ENCODE data around the gene RTN4R.

GRCh38 chr22:20191803-20192202 is 76.3 kb downstream of the RTN4R start:
- TF ChIP-seq CTCF (conservative IDR thresholded peaks at IDR 0.05; ENCODE audit: low read depth in 2 of 2) = no peak
- no peak for TF ChIP-seq REST (IDR thresholded peaks at IDR 0.05; ENCODE audit: unreplicated experiment)
- no peak for TF ChIP-seq POLR2AphosphoS5 (IDR thresholded peaks at IDR 0.05; ENCODE audit: low read depth)
- no peak for TF ChIP-seq ZNF331 (CRISPR knock-in tag; IDR thresholded peaks at IDR 0.05; ENCODE audit: low read depth)
- no peak for TF ChIP-seq CREB1 (CRISPR knock-in tag; IDR thresholded peaks at IDR 0.05; ENCODE audit: low read depth)
